ENCODE data around the gene CORIN.

Gene CORIN

GRCh38 chr4:47641755-47642154 is 196.1 kb downstream of the CORIN start (continued):
- TF ChIP-seq PRDM2 (tag by site-specific recombination; IDR thresholded peaks at IDR 0.05; ENCODE audit: borderline replicate concordance): no peak
- TF ChIP-seq ZNF416 (tag by site-specific recombination; IDR thresholded peaks at IDR 0.05): no peak

DNA sequence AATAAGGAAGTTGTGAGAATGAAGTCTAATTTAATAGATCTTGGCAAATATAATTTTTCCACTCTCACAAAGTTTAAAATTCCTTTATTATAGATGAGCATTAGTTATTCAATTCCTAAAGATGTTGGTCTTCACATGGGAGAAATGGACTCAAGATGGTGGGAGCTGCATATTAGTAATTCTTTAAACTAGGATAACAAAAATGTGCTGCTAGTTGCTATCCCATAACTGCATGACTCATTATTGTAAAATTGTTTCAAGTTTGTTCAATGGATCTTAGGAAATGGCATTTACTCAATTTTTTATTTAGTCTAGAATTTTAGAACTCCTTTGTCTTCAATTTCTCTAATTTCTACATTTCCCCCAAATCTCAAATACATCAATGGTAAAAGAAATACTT is 197.0 kb downstream of the CORIN start:
- ChIA-PET CTCF (no interaction called here), POLR2A (no interaction called here)
- Histone ChIP-seq H3K36me3 (ENCODE audit: control insufficient read depth in 2 of 2, insufficient read depth in 1 of 2, low read length in 2 of 2) (no peaks in the 10 kb centered on the region), H3K4me3 (ENCODE audit: low read depth, low read length) (no peak overlapping the region), H3K9me3 (ENCODE audit: control insufficient read depth, insufficient read depth, low read depth, low read length) (no peaks in the 10 kb centered on the region), H3K27ac (ENCODE audit: extremely low read depth, low read depth, low read length) (no peak overlapping the region), H3K4me1 (ENCODE audit: control insufficient read depth, insufficient read depth, low read length) (no peaks in the 10 kb centered on the region)
- TF ChIP-seq KLF7 (tag by site-specific recombination; IDR thresholded peaks at IDR 0.05; ENCODE audit: borderline replicate concordance) (no peak), ZNF654 (tag by site-specific recombination; IDR thresholded peaks at IDR 0.05; ENCODE audit: low read depth) (no peak), ZNF138 (tag by site-specific recombination; IDR thresholded peaks at IDR 0.05; ENCODE audit: borderline replicate concordance) (no peak), ZNF174 (tag by site-specific recombination; IDR thresholded peaks at IDR 0.05) (no peak), ZNF777 (tag by site-specific recombination; IDR thresholded peaks at IDR 0.05; ENCODE audit: borderline replicate concordance) (no peak), ZNF112 (tag by site-specific recombination; IDR thresholded peaks at IDR 0.05) (no peak), ZNF354C (tag by site-specific recombination; IDR thresholded peaks at IDR 0.05; ENCODE audit: borderline replicate concordance, low read depth) (no peak), ZNF19 (tag by site-specific recombination; IDR thresholded peaks at IDR 0.05; ENCODE audit: low read depth) (no peak), BCL11A (tag by site-specific recombination; IDR thresholded peaks at IDR 0.05; ENCODE audit: low read depth) (no peak)
- TF ChIP-seq, protein P1, sequence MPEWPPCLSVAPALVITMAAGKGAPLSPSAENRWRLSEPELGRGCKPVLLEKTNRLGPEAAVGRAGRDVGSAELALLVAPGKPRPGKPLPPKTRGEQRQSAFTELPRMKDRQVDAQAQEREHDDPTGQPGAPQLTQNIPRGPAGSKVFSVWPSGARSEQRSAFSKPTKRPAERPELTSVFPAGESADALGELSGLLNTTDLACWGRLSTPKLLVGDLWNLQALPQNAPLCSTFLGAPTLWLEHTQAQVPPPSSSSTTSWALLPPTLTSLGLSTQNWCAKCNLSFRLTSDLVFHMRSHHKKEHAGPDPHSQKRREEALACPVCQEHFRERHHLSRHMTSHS (tag by site-specific recombination; IDR thresholded peaks at IDR 0.05): no peak

- no peak overlapping the region for H3K27ac ChIP-seq (ENCODE audit: extremely low read depth, low read depth, low read length)
- no peaks in the 10 kb centered on the region for H3K9me3 ChIP-seq (ENCODE audit: control insufficient read depth, insufficient read depth, low read depth, low read length)
- POLR2A ChIA-PET: no interaction called here
- no peak for TF ChIP-seq EGR2 (tag by site-specific recombination; IDR thresholded peaks at IDR 0.05; ENCODE audit: low read depth)
- H3K4me3 ChIP-seq (ENCODE audit: low read depth, low read length): no peak overlapping the region
- CTCF ChIA-PET: no interaction called here
- H3K4me1 ChIP-seq (ENCODE audit: control insufficient read depth, insufficient read depth, low read length): no peaks in the 10 kb centered on the region
- no peaks in the 10 kb centered on the region for H3K36me3 ChIP-seq (ENCODE audit: control insufficient read depth in 2 of 2, insufficient read depth in 1 of 2, low read length in 2 of 2)
Observed at GRCh38 chr4:47639531-47639930, 198.3 kb downstream of the CORIN start.

- Histone ChIP-seq H3K36me3 (ENCODE audit: control insufficient read depth in 2 of 2, insufficient read depth in 1 of 2, low read length in 2 of 2) (no peaks in the 10 kb centered on the region), H3K9me3 (ENCODE audit: control insufficient read depth, insufficient read depth, low read depth, low read length) (no peaks in the 10 kb centered on the region), H3K4me1 (ENCODE audit: control insufficient read depth, insufficient read depth, low read length) (no peaks in the 10 kb centered on the region), H3K4me3 (ENCODE audit: low read depth, low read length) (no peak overlapping the region), H3K27ac (ENCODE audit: extremely low read depth, low read depth, low read length) (no peak overlapping the region)
- TF ChIP-seq GLIS2 (tag by site-specific recombination; IDR thresholded peaks at IDR 0.05) (no peak), ZNF596 (tag by site-specific recombination; IDR thresholded peaks at IDR 0.05) (no peak), ZNF660 (tag by site-specific recombination; IDR thresholded peaks at IDR 0.05) (no peak), ELK4 (IDR thresholded peaks at IDR 0.05; ENCODE audit: borderline replicate concordance, low read depth, low read length) (no peak), SP7 (tag by site-specific recombination; IDR thresholded peaks at IDR 0.05) (no peak), ZFP37 (tag by site-specific recombination; IDR thresholded peaks at IDR 0.05) (no peak), ZNF416 (tag by site-specific recombination; IDR thresholded peaks at IDR 0.05) (no peak), ZFP69B (tag by site-specific recombination; IDR thresholded peaks at IDR 0.05) (no peak)
- ChIA-PET POLR2A (no interaction called here), CTCF (no interaction called here)
Observed at GRCh38 chr4:47631161-47631560, 206.7 kb downstream of the CORIN start.
